Astrocyte (in vitro differentiated cells and primary cell): ENCODE data around the gene PJA1. TPM values are rescaled to one million over a fixed set of nuclear protein-coding genes. Genes with fewer than 3 reads are reported as not detected.

Experiments
- DNase-seq: peaks from one replicate; pipeline ENCODE4 v3.0.0-alpha.2; 2010; ENCODE audit warnings: low read depth
- FAIRE-seq: peaks from 2 replicates; lab custom pipeline; 2011; peaks lifted over from hg19 to GRCh38; lab: Jason Lieb, UNC
- H2AFZ ChIP-seq: 2 replicates; pipeline ENCODE4 v1.6.0; 2012; ENCODE audit warnings: low read depth, low read length, inconsistent platforms
- H3K27ac ChIP-seq: 2 replicates; pipeline ENCODE4 v1.5.1; 2011; ENCODE audit warnings: low read depth, low read length, inconsistent platforms
- H3K27me3 ChIP-seq: 2 replicates; pipeline ENCODE4 v1.6.0; 2011; ENCODE audit warnings: low read length, inconsistent platforms; ENCODE audit not compliant: insufficient read depth
- H3K36me3 ChIP-seq: 2 replicates; pipeline ENCODE4 v1.5.1; 2011; ENCODE audit warnings: low read length, inconsistent platforms; ENCODE audit not compliant: insufficient read depth
- H3K4me1 ChIP-seq: 2 replicates; pipeline ENCODE4 v1.5.1; 2011; ENCODE audit warnings: low read length, inconsistent platforms; ENCODE audit not compliant: insufficient read depth
- H3K4me2 ChIP-seq: 2 replicates; pipeline ENCODE4 v1.6.0; 2012; ENCODE audit warnings: low read length, inconsistent platforms
- H3K4me3 ChIP-seq: 2 replicates; pipeline ENCODE4 v1.5.1; 2011; ENCODE audit warnings: low read depth, mild to moderate bottlenecking, low read length, inconsistent platforms; ENCODE audit not compliant: insufficient read depth
- H3K79me2 ChIP-seq: 2 replicates; pipeline ENCODE4 v1.6.0; 2012; ENCODE audit warnings: mild to moderate bottlenecking, low read length, inconsistent platforms; ENCODE audit not compliant: insufficient read depth
- H3K9ac ChIP-seq: 2 replicates; pipeline ENCODE4 v1.6.0; 2012; ENCODE audit warnings: mild to moderate bottlenecking, low read length, inconsistent platforms
- H3K9me3 ChIP-seq: 2 replicates; pipeline ENCODE4 v1.5.1; 2012; ENCODE audit warnings: low read depth, mild to moderate bottlenecking, low read length, inconsistent platforms; ENCODE audit not compliant: insufficient read depth
- H4K20me1 ChIP-seq: 2 replicates; pipeline ENCODE4 v1.6.0; 2012; ENCODE audit warnings: low read length, inconsistent platforms; ENCODE audit not compliant: insufficient read depth
- H3K27ac Mint-ChIP-seq: one replicate; pipeline ENCODE4 v1.8.0; 2021; ENCODE audit warnings: mild to moderate bottlenecking, mixed read lengths; ENCODE audit not compliant: unreplicated experiment
- H3K27me3 Mint-ChIP-seq: one replicate; pipeline ENCODE4 v1.8.0; 2021; ENCODE audit warnings: low read depth, mixed read lengths; ENCODE audit not compliant: unreplicated experiment
- H3K36me3 Mint-ChIP-seq: one replicate; pipeline ENCODE4 v1.8.0; 2021; ENCODE audit warnings: low read depth, mixed read lengths; ENCODE audit not compliant: unreplicated experiment
- H3K4me1 Mint-ChIP-seq: one replicate; pipeline ENCODE4 v1.8.0; 2021; ENCODE audit warnings: low read depth, mixed read lengths; ENCODE audit not compliant: unreplicated experiment
- H3K4me3 Mint-ChIP-seq: one replicate; pipeline ENCODE4 v1.8.0; 2021; ENCODE audit warnings: mild to moderate bottlenecking, moderate library complexity, mixed read lengths; ENCODE audit not compliant: unreplicated experiment
- H3K9me3 Mint-ChIP-seq: one replicate; pipeline ENCODE4 v1.8.0; 2021; ENCODE audit warnings: mild to moderate bottlenecking, mixed read lengths; ENCODE audit not compliant: unreplicated experiment
- CTCF ChIP-seq: IDR thresholded peaks from 2 replicates; pipeline ENCODE4 v1.5.1; 2011; ENCODE audit warnings: low read depth, mild to moderate bottlenecking, inconsistent platforms, low read length, moderate library complexity; ENCODE audit not compliant: insufficient read depth
- EZH2 ChIP-seq: IDR thresholded peaks from 2 replicates; pipeline ENCODE4 v1.6.1; 2012; ENCODE audit warnings: mild to moderate bottlenecking, low read length, inconsistent platforms; ENCODE audit not compliant: insufficient read depth
- total RNA-seq: library from RNA; stranded (reverse); gene quantifications from 2 replicates; pipeline ENCODE4 v1.2.1, GENCODE V29; 2021

PJA1 gene
- total RNA-seq, 1 donor from 2014 or later = 28.9 TPM

DNA sequence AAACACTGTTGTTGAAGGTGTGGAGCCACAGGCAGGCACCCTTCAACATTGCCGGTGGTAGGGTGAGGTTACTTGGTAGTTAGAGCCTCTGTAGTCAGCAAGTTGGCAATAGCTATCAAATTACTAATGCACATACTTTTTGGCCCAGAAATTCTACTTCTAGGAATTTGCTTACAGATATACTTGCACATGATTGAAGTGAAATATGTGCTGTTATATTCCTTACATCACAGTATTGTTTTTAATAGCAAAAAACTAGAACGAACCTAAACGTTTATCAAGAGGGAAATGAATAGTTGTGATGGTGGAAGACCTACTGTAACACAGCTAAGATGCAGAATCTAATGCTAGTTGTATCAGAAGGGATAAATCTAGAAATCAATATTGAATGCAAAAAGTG lies 7.7 kb upstream of the PJA1 start:
- Histone ChIP-seq H3K27ac (no peak overlapping the region), H3K4me3 (no peak overlapping the region)
- peaks cover 5% of the 10 kb centered on the region for H3K9me3 Mint-ChIP-seq

GRCh38 chrX:69170319-69170718 lies 5.1 kb upstream of the PJA1 start:
- H2AFZ ChIP-seq = no peak overlapping the region
- DNase-seq (no peak), FAIRE-seq (peak; percentile 93)
- no peak overlapping the region for H3K27ac ChIP-seq
- Mint-ChIP-seq H3K4me1 (no peaks in the 10 kb centered on the region), H3K27ac (no peak overlapping the region), H3K9me3 (peaks cover 1% of the 10 kb centered on the region), H3K27me3 (no peaks in the 10 kb centered on the region), H3K36me3 (no peaks in the 10 kb centered on the region), H3K4me3 (no peak overlapping the region)
- no peaks in the 10 kb centered on the region for H3K79me2 ChIP-seq
- H3K9ac ChIP-seq = no peak overlapping the region
- H3K4me3 ChIP-seq = no peak overlapping the region
- H3K4me1 ChIP-seq = no peaks in the 10 kb centered on the region
- no peaks in the 10 kb centered on the region for H4K20me1 ChIP-seq
- TF ChIP-seq EZH2 = no peak
- no peak for TF ChIP-seq CTCF
- H3K9me3 ChIP-seq = no peaks in the 10 kb centered on the region
- no peaks in the 10 kb centered on the region for H3K36me3 ChIP-seq
- no peak overlapping the region for H3K4me2 ChIP-seq
- no peaks in the 10 kb centered on the region for H3K27me3 ChIP-seq

More for the DNA sequence above, 7.7 kb upstream of the PJA1 start:
- Histone ChIP-seq H3K4me1 (no peaks in the 10 kb centered on the region), H4K20me1 (no peaks in the 10 kb centered on the region), H3K79me2 (no peaks in the 10 kb centered on the region), H2AFZ (no peak overlapping the region), H3K9me3 (no peaks in the 10 kb centered on the region), H3K4me2 (no peak overlapping the region), H3K36me3 (no peaks in the 10 kb centered on the region), H3K27me3 (no peaks in the 10 kb centered on the region), H3K9ac (no peak overlapping the region)
- H3K27ac Mint-ChIP-seq = no peak overlapping the region
- peaks cover 3% of the 10 kb centered on the region for H3K27me3 Mint-ChIP-seq
- no peaks in the 10 kb centered on the region for H3K36me3 Mint-ChIP-seq
- no peak overlapping the region for H3K4me3 Mint-ChIP-seq
- DNase-seq (no peak), FAIRE-seq (peak; percentile 83)
- H3K4me1 Mint-ChIP-seq = no peaks in the 10 kb centered on the region
- TF ChIP-seq EZH2 = no peak
- no peak for TF ChIP-seq CTCF

GRCh38 chrX:69163936-69164741 lies 1.1 kb downstream of the PJA1 start:
- TF ChIP-seq EZH2 = no peak
- no peak for TF ChIP-seq CTCF
- H3K36me3 ChIP-seq = peaks cover 5% of the 10 kb centered on the region
- peaks cover 10% of the 10 kb centered on the region for H3K36me3 Mint-ChIP-seq
- H3K4me3 ChIP-seq = peak overlapping the region; percentile 74
- H3K9ac ChIP-seq = peak overlapping the region; percentile 87
- no peak overlapping the region for H3K27ac ChIP-seq
- H3K9me3 ChIP-seq = no peaks in the 10 kb centered on the region
- H3K9me3 Mint-ChIP-seq = no peaks in the 10 kb centered on the region
- FAIRE-seq (peak; percentile 52), DNase-seq (no peak)
- peaks cover 34% of the 10 kb centered on the region for H4K20me1 ChIP-seq
- peaks cover 5% of the 10 kb centered on the region for H3K4me1 ChIP-seq
- H3K27ac Mint-ChIP-seq = peak overlapping the region; percentile 64
- peak overlapping the region; percentile 88 for H3K4me2 ChIP-seq
- H3K4me3 Mint-ChIP-seq = peak overlapping the region; percentile 88
- no peak overlapping the region for H2AFZ ChIP-seq
- H3K79me2 ChIP-seq = peaks cover 12% of the 10 kb centered on the region
- H3K4me1 Mint-ChIP-seq = peaks cover 12% of the 10 kb centered on the region
- no peaks in the 10 kb centered on the region for H3K27me3 Mint-ChIP-seq
- no peaks in the 10 kb centered on the region for H3K27me3 ChIP-seq
